Adipose tissue (tissue), 3 donors: ENCODE measurements around the gene GYS1. TPM values are rescaled to one million over a fixed set of nuclear protein-coding genes. Genes with fewer than 3 reads are reported as not detected.
A peak's percentile ranks its signal among the peaks of the same experiment; 100 is the strongest.

Experiments
- H3K27ac ChIP-seq: one replicate; pipeline ENCODE4 v1.5.1; 2013; ENCODE audit warnings: low read depth, low read length
- WGBS, 3 donors: extraction: QIAGEN DNeasy Blood & Tissue Kit; methylation state at CpG; one replicate each; pipeline ENCODE4 v1.1.7; 2013; 5-methylcytosine and 5-hydroxymethylcytosine counted together
- polyA plus RNA-seq, 3 donors: library from polyadenylated mRNA; stranded (reverse); fragments of 200-250 nt; gene quantifications; one replicate each; pipeline ENCODE4 v1.2.3, GENCODE V29; 2013
- donor health status: healthy with polysubstance abuse.
- donor health status: Bipolar disorder and iron deficiency.
- donor health status: healthy.

Gene GYS1
- polyA plus RNA-seq, 3 donors = 20.1 to 73.8 (median 31.2) TPM

GRCh38 chr19:48992581-48993174 lies 431 bp downstream of the GYS1 start:
- WGBS, 3 donors = 0 to 1% (median 1%) methylated on average over 20 of the region's 20 CpGs
- H3K27ac ChIP-seq = peak overlapping the region; percentile 59

GRCh38 chr19:48991873-48992580 lies 1.1 kb downstream of the GYS1 start:
- WGBS, 3 donors = 14 to 30% (median 14%) methylated on average over 8 of the region's 8 CpGs
- peak overlapping the region; percentile 59 for H3K27ac ChIP-seq

- 88 to 93% (median 90%) methylated on average over 20 to 22 of the region's 22 CpGs for WGBS, 3 donors
Measured at GRCh38 chr19:48991011-48991609, 2.0 kb downstream of the GYS1 start.

GRCh38 chr19:48990400-48990799 lies 2.7 kb downstream of the GYS1 start:
- WGBS, 3 donors = 60 to 70% (median 66%) methylated on average over 4 of the region's 4 CpGs
- no peak overlapping the region for H3K27ac ChIP-seq

More at GRCh38 chr19:48991011-48991609, 2.0 kb downstream of the GYS1 start:
- no peak overlapping the region for H3K27ac ChIP-seq

- WGBS, 3 donors = 68 to 83% (median 73%) methylated on average over 17 of the region's 17 CpGs
- no peak overlapping the region for H3K27ac ChIP-seq
Measured at GRCh38 chr19:48989701-48990291, 3.3 kb downstream of the GYS1 start.

- WGBS, 3 donors = 87 to 91% (median 90%) methylated on average over 9 of the region's 9 CpGs
- H3K27ac ChIP-seq = no peak overlapping the region
Measured at GRCh38 chr19:48988860-48989259, 4.2 kb downstream of the GYS1 start.

- WGBS, 3 donors = 86 to 98% (median 98%) methylated on average over 7 of the region's 7 CpGs
- no peak overlapping the region for H3K27ac ChIP-seq
Measured at GRCh38 chr19:48988286-48988685, 4.8 kb downstream of the GYS1 start.

GRCh38 chr19:48987323-48987722 lies 5.8 kb downstream of the GYS1 start:
- WGBS, 3 donors = 85 to 88% (median 86%) methylated on average over 7 of the region's 7 CpGs
- H3K27ac ChIP-seq = no peak overlapping the region

GRCh38 chr19:48986211-48986610 lies 6.9 kb downstream of the GYS1 start:
- WGBS, 3 donors = 81 to 100% (median 90%) methylated on average over 3 of the region's 3 CpGs
- H3K27ac ChIP-seq = no peak overlapping the region

- 92 to 96% (median 93%) methylated on average over 13 of the region's 13 CpGs for WGBS, 3 donors
- H3K27ac ChIP-seq = no peak overlapping the region
Measured at GRCh38 chr19:48985711-48986110, 7.4 kb downstream of the GYS1 start.

GRCh38 chr19:48982280-48982679 lies 10.8 kb downstream of the GYS1 start:
- 91 to 96% (median 95%) methylated on average over 9 of the region's 9 CpGs for WGBS, 3 donors
- H3K27ac ChIP-seq = no peak overlapping the region

GRCh38 chr19:48977061-48977460 lies 16.0 kb downstream of the GYS1 start:
- no peak overlapping the region for H3K27ac ChIP-seq
- WGBS, 3 donors = 62 to 78% (median 67%) methylated on average over 2 of the region's 2 CpGs

GRCh38 chr19:48975947-48976847 lies 16.9 kb downstream of the GYS1 start:
- WGBS, 3 donors = 84 to 94% (median 88%) methylated on average over 13 of the region's 13 CpGs
- H3K27ac ChIP-seq = no peak overlapping the region

- no peak overlapping the region for H3K27ac ChIP-seq
- WGBS, 3 donors = 19 to 21% (median 19%) methylated on average over 19 of the region's 19 CpGs
Measured at GRCh38 chr19:48970923-48971395, 22.1 kb downstream of the GYS1 start.

GRCh38 chr19:48970139-48970766 lies 22.9 kb downstream of the GYS1 start:
- WGBS, 3 donors = 90 to 92% (median 92%) methylated on average over 23 of the region's 23 CpGs
- no peak overlapping the region for H3K27ac ChIP-seq

GRCh38 chr19:48969276-48970138 lies 23.6 kb downstream of the GYS1 start:
- 94 to 95% (median 95%) methylated on average over 42 to 45 of the region's 45 CpGs for WGBS, 3 donors
- H3K27ac ChIP-seq = no peak overlapping the region

- no peak overlapping the region for H3K27ac ChIP-seq
Measured at GRCh38 chr19:48968813-48969218, 24.3 kb downstream of the GYS1 start.

More at GRCh38 chr19:48968813-48969218, 24.3 kb downstream of the GYS1 start:
- WGBS, 3 donors = 79 to 84% (median 82%) methylated on average over 15 of the region's 15 CpGs
